Measurements from ENCODE around the gene PAX5.
A peak's percentile ranks its signal among the peaks of the same experiment; 100 is the strongest.

The PAX5 gene

GRCh38 chr9:37036776-37037502, 2.9 kb upstream of the PAX5 start:
- no peak for DNase-seq

GRCh38 chr9:37036371-37036775, 2.3 kb upstream of the PAX5 start:
- DNase-seq = no peak

DNA sequence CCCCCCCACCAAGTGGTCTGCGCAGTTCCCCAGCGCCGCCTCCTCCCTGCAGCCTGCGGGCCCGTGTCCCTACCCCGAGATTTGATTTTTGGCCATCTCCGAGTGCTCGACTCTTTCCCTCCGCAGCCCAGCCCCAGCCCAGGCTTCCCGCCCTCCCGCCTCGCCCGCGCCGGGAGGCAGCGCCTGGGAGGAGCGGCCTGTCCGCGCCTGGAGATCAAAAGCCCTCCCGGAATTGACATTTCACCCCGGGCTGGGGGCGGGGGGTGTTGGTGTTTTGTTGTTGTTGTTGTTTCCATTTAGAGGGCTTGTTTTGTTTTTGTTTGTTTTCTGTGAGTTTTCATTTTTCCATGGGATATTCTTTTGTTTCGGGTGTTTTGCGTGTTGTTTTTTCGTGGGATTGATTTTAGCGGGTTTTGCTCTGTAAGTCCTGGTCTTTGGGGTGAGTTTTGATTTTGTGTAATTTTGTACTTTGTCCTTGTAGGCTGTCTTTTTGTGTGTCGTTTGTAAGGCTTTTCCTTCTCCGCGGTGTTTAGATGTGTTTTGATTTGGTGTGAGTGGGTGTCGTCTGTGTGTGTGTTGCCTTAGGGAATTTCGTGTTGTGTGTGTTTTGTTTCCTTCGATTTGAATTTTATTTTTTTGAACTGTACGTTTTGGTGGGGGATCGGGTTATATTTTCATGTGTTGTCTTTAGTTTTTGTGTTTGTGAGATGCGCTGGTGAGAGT, 1.7 kb upstream of the PAX5 start:
- no peak for DNase-seq

DNA sequence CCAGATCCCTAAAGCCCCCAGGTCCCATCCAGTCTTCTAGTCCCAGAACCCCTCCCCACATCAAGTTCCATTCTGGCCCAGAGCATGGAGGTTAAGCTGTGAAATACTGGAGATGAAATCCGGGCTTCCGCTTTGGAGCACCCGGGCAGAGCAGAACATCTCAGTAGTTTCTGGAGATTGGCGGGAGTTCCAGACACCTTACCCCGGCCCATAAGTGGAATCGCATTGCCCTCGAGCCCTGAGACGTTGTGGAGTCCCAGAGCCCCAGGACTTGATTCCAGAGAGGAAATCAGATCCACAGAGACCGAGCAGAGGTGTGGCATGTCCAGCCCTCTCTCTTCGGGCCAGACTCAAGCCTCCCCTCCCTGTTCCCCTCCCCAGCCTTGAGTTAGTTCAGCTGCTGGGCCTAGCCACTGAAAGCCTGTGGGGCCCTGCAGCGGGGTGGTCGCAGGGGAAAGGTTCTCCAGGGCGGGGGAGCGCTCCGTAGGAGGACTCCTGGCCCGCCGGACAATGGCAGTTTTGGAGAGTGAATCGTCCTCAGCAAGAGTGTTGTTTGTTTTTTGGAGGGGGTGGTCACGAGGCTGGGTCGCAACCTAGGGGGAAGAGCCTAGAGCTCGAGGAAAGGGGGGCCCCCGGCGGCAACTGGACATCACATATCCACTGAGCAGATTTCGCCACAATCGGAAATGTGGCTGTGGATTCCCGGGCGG, 1.0 kb upstream of the PAX5 start:
- DNase-seq = no peak

GRCh38 chr9:37034305-37034937, 353 bp upstream of the PAX5 start:
- DNase-seq = no peak

- no peak for DNase-seq
These were observed 927 bp downstream of the PAX5 start for GRCh38 chr9:37033141-37033540.

GRCh38 chr9:37032713-37033112, 1.4 kb downstream of the PAX5 start:
- DNase-seq = no peak

GRCh38 chr9:37031902-37032301, 2.2 kb downstream of the PAX5 start:
- no peak for DNase-seq

GRCh38 chr9:37031081-37031480, 3.0 kb downstream of the PAX5 start:
- DNase-seq = no peak

GRCh38 chr9:37030611-37030939, 3.5 kb downstream of the PAX5 start:
- no peak for DNase-seq

GRCh38 chr9:37029776-37030610, 4.1 kb downstream of the PAX5 start:
- DNase-seq = no peak

DNA sequence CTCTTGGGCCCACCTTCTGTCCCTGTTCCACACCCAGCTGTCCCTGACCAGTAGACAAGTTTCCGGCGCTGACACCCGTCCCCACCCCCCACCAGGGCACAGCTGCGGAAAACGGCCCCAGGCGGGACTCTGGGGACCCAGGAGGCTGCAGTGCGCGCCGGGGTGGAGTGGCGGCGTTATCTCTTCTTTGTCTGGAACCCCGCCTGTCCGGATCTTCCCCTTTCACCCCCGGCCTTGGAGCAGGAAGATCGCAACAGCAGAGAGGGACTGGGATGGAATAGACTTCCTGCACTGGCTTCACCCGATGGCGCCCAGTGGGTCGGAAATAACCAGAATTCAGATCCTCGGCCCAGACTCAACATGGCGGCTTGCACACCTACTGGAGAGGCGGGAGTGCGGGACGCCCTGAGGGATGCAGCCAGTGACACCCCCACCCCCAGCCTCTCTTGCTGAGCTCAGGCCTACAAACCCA, 4.7 kb downstream of the PAX5 start:
- DNase-seq = no peak

DNA sequence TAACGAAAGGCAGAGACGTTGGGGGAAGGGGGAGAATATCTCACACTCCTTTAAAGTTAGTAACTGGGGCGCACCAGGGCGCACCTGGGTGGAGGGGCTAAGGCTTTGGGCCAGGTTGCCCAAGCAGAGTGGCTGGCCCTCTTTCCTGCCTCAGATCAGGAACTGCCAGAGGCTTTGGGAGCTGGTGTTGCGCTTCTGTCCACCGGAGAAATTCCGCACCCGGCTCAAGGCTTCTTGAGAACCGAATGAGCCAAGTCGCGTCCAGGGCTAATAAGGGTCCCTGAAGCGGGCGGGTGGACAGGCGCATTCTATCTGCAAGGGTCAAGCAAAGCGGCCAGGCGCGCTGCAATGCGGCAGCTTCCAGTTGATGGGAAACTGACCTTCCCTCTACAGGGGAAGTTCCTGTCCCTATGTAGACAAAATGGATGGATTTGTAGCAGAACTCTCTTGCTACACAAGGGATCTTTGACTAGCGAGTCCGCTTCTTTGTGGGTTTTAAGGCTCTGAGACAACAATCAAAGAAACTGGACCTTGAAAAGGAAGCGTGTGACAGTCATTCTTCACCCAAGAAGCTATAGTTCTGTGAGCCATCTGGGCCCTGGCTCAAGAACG, 5.5 kb downstream of the PAX5 start:
- no peak for DNase-seq

DNA sequence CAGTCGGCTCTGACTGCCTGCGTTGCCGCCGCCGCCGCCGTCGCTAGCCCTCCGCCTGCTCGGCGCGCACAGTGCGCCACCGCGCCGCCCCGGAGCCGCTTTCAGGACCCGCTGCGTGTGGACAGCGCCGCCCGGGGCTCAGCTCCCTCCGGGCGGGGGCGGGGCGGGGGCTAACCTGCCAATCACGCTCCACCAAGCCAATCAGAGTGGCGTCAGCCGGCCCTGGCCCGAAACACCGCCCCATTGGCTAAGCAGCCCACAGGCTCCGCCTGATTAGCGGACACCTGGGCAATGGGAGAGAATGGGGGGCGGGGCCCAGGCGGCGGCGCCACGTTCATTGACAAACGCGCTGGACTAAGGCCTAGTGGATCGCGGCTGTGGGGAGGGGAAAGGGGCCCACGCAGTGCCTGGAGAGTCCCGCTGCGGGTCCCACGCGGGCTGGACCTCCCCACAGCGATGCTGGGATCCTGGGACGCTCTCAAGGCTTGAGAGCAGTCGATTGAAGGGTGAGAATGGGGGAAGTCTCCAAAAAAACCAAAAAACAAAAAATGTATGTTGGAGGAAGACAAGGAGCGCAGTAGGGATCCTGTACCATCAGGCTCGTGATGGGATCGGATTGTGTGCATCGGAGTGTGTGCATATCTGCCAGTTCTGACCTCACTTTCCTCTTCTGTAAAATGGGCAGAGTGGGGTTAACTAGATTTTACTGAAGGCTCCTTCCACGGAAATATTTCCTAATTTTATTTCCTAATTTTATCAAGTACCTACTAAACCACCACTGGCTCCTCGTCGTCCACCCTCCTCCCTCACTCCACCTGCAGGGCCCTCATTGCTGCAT, 6.3 kb downstream of the PAX5 start:
- peak; percentile 68 for DNase-seq

DNA sequence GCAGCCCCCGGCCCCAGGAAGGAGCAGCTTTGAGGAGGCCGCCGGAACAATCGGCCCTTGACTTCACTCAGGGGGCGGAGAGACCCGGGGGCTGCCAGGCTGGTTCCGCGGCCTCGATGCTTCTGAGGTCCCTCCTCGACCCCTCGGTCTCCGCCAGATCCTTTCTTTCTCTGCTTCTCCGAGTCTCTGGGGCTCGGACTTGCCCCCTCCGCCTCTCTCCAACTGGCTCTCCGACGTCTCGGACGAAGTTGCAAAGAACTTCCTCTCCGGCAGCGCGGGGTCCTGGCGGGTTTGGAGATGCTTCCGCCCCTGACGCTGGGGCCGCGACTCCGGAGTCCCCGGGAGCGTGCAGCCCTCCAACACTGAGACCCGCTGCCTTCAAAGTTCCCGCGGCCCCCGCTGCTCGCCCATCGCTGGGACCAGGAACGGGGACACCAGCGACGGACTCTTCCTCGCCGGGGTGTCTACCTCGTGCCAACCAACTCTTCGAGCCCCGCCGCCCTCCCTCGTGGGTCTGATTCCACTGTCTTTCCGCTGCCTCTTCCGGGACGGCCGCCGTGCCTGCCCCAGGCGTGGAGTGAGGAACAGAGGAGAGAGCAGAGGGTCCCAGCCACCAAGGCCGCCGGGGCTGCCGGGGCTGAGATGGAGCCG, 7.0 kb downstream of the PAX5 start:
- DNase-seq = no peak

GRCh38 chr9:37026113-37026930, 7.7 kb downstream of the PAX5 start:
- no peak for DNase-seq

DNA sequence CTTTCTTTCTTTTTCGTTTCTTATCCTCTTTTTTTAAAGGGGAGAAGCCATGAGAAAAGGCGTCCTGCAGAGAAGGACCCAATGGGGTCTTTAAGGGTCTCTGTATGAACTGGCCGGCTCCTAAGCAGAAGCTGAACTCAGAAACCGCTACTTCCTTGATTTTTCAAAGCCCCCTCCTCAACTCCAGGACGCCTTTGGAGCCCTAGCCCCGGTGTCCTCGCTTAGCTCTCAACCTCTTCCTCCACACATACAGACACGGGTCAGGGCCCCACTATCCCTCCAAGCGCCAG, 8.3 kb downstream of the PAX5 start:
- DNase-seq = no peak

DNA sequence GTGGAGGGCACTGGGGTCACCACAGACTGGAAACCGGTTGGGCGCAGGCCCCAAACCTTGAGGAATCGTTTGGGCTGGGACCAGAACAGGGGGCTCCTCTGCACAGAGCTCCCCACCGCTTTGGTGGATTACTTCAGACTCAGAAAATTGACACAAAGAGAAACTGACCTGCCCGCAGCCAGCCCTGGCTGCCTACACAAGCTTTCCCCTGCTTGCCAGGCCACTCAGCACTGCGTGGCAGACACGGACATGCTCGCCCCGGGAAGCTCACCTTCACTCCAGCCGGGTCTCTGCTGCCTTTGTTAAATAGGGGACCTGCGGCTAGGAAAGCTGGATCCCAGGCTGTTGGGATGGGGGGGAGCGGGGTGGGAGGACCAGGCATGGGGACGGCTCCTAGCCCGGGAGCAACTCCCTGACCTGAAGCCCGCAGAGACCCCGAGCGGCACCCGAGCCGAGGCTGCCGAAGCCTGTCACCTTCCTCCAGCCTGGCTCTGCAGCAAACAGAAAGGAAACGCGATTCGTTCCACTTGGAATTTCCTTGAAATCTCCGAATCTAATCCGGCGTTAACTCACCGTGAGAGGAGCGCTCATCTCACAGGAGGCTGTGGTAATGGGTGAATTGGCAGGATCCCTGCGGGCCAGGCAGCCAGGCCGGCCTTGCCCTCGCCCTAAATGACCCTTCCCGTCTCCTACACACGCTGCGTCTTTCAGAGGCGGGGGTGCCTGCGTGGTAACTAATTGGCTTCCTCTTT, 8.8 kb downstream of the PAX5 start:
- DNase-seq = no peak

GRCh38 chr9:37017546-37017945, 16.5 kb downstream of the PAX5 start:
- DNase-seq = no peak

Measured in NCI-H187 treated with DMSO at 0.1 percent for 48 hours (cell line).